Ishikawa (cell line): ENCODE results near the gene METRNL.

Source experiments
- CEBPB ChIP-seq: IDR thresholded peaks from 2 replicates; pipeline ENCODE4 v1.6.1; 2012
- EGR1 ChIP-seq: IDR thresholded peaks from 2 replicates; pipeline ENCODE4 v1.6.1; 2012
- EP300 ChIP-seq: IDR thresholded peaks from 2 replicates; pipeline ENCODE4 v1.6.1; 2012; ENCODE audit warnings: borderline replicate concordance
- FOXM1 ChIP-seq: IDR thresholded peaks from 2 replicates; pipeline ENCODE4 v1.6.1; 2012; ENCODE audit warnings: low read depth, borderline replicate concordance
- MAX ChIP-seq: IDR thresholded peaks from 2 replicates; pipeline ENCODE4 v1.6.1; 2012
- NFIC ChIP-seq: IDR thresholded peaks from 2 replicates; pipeline ENCODE4 v1.6.1; 2012
- RAD21 ChIP-seq: IDR thresholded peaks from 2 replicates; pipeline ENCODE4 v1.6.1; 2012; ENCODE audit warnings: low read depth
- REST ChIP-seq: IDR thresholded peaks from 2 replicates; pipeline ENCODE4 v1.6.1; 2012; ENCODE audit warnings: low read depth, mild to moderate bottlenecking
- TAF1 ChIP-seq: IDR thresholded peaks from 2 replicates; pipeline ENCODE4 v1.6.1; 2012; ENCODE audit warnings: low read depth, mild to moderate bottlenecking
- ZBTB7A ChIP-seq: IDR thresholded peaks from 2 replicates; pipeline ENCODE4 v1.6.1; 2012; ENCODE audit warnings: low read depth

- TF ChIP-seq EGR1 (no peak), REST (no peak), CEBPB (no peak), ZBTB7A (no peak), TAF1 (no peak), NFIC (no peak), MAX (no peak), EP300 (no peak), RAD21 (no peak), FOXM1 (no peak)
Measured at GRCh38 chr17:83037874-83038165, 41.6 kb upstream of the METRNL start.
